ENCODE measurements around the gene ZFY.

Gene ZFY

GRCh38 chrY:2949590-2950252 lies 14.5 kb downstream of the ZFY start:
- H3K4me3 ChIP-seq (ENCODE audit: low read depth, low read length) = no peak overlapping the region
- DNase-seq (ENCODE audit: low read depth) = no peak
- no peak for TF ChIP-seq CTCF (IDR thresholded peaks at IDR 0.05; ENCODE audit: control insufficient read depth, extremely low read depth, insufficient read depth)

GRCh38 chrY:2950655-2951054 lies 15.5 kb downstream of the ZFY start:
- no peak for TF ChIP-seq CTCF (IDR thresholded peaks at IDR 0.05; ENCODE audit: control insufficient read depth, extremely low read depth, insufficient read depth)
- no peak overlapping the region for H3K4me3 ChIP-seq (ENCODE audit: low read depth, low read length)
- no peak for DNase-seq (ENCODE audit: low read depth)

GRCh38 chrY:2952912-2953311 lies 17.7 kb downstream of the ZFY start:
- no peak for DNase-seq (ENCODE audit: low read depth)
- no peak for TF ChIP-seq CTCF (IDR thresholded peaks at IDR 0.05; ENCODE audit: control insufficient read depth, extremely low read depth, insufficient read depth)
- no peak overlapping the region for H3K4me3 ChIP-seq (ENCODE audit: low read depth, low read length)

- no peak overlapping the region for H3K4me3 ChIP-seq (ENCODE audit: low read depth, low read length)
- no peak for DNase-seq (ENCODE audit: low read depth)
- no peak for TF ChIP-seq CTCF (IDR thresholded peaks at IDR 0.05; ENCODE audit: control insufficient read depth, extremely low read depth, insufficient read depth)
Measured at GRCh38 chrY:2954735-2955134, 19.6 kb downstream of the ZFY start.

GRCh38 chrY:2955561-2955960 lies 20.4 kb downstream of the ZFY start:
- no peak for DNase-seq (ENCODE audit: low read depth)
- no peak overlapping the region for H3K4me3 ChIP-seq (ENCODE audit: low read depth, low read length)
- TF ChIP-seq CTCF (IDR thresholded peaks at IDR 0.05; ENCODE audit: control insufficient read depth, extremely low read depth, insufficient read depth) = no peak

- TF ChIP-seq CTCF (IDR thresholded peaks at IDR 0.05; ENCODE audit: control insufficient read depth, extremely low read depth, insufficient read depth) = no peak
- H3K4me3 ChIP-seq (ENCODE audit: low read depth, low read length) = no peak overlapping the region
- no peak for DNase-seq (ENCODE audit: low read depth)
Measured at GRCh38 chrY:2962061-2962460, 26.9 kb downstream of the ZFY start.

- no peak for TF ChIP-seq CTCF (IDR thresholded peaks at IDR 0.05; ENCODE audit: control insufficient read depth, extremely low read depth, insufficient read depth)
Measured at GRCh38 chrY:2964814-2965213, 29.6 kb downstream of the ZFY start.

More at GRCh38 chrY:2964814-2965213, 29.6 kb downstream of the ZFY start:
- no peak for DNase-seq (ENCODE audit: low read depth)
- no peak overlapping the region for H3K4me3 ChIP-seq (ENCODE audit: low read depth, low read length)
